ENCODE data around the gene MYO5B.
"Not testable (repeated sequence)": the region's sequence is repeated elsewhere in the genome, so short reads cannot be mapped to it uniquely, and the experiment has no call there.

The MYO5B gene

DNA sequence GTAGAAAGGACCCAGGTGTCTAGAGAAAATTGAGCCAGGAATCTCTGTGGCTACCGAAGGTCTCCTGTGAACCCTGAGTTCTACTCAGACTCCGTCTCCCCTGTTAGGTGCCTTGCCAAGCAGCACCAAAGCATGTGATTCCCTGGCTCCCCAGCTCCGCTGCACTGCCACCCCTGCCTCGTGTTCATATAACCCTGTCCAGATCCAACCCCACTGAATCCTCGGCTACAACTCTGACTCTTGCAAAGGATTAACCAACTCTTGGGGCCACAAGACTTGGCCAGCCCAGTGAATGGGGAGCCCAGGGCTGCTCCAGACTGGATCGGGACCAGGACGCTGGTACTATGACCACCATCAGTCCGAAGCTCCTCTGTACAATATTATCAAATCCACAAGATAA, 344.3 kb downstream of the MYO5B start:
- DNase-seq (ENCODE audit: low spot score): no peak

DNA sequence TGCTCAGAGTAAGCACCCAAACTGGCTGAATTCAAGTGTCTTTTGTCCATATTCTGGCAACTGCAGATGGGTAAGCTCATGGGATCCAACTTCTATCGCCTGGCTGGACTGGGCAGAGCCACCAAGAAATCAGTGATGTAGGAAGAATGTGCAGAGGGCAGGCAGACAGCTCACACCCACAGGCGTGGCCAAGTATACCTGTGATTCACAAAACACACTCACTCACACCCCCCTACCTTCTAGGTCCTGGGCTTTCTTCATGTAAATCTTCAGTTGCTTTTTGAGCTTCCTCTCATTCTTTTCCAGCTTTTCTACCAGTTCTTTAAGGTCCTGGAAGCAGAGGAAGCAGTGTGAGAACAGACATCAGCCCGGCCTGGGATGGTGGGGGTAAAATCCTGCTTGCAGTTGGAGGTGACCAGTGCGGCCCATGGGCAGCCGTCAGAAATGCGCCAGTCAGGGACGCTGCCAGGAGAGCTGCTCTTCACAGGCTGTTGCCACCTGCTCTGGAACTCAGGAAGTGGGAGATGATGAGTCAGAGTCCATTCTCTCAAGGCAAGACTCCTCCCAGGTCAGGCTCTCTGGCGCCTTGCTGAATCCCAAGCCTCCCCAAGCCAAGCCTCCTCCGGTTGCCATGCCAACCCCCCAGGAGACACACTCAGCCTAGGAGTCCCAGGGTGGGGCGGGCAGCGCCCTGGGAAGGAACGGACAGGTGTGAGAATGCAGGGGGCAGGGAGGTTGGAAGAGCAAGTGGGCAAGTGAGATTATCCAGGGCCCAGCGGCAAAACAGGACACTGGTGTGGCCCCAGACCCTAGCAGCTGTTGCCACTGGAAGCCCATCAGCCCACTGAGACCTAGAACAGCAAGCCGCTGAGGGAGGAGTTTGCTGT, 345.4 kb downstream of the MYO5B start:
- peak; percentile 88 for DNase-seq (ENCODE audit: low spot score)

DNA sequence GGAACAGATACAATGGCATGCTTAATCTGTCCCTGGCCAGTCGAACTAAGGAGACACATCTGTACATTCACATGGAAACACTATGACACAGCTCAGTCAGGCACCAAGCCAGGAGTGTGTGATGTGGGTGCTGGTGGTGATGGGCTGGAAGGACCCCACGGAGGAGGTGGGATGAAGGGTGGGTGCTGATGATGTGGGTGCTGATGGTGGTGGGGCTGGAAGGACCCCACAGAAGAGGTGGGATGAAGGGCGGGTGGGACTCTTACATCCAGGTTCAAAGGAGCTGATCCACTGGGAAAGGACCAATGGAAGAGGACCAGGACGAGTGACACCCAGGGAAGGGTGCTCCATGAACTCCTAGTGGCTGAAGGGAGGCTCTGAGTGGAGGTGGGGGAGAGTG, 346.8 kb downstream of the MYO5B start:
- no peak for DNase-seq (ENCODE audit: low spot score)

DNA sequence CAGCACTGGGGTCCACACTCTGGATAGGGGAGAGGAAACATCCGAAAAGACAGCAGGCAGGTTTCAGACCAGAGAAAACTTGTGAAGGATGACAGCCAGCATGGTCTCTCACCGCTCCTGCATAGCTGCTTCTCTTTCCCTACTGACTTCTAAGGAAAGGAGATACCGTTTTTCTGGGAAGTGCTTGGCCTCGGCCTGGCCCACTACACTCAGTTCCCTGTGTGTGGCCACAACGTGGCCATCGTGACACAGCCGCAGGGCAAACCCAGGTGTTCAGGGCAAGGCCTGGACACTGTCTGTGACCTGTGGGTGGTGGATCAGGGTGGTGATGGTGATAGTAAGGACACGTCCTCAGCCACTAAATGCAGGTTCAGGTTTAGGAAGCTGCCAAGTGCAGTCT, 347.4 kb downstream of the MYO5B start:
- no peak for DNase-seq (ENCODE audit: low spot score)

DNA sequence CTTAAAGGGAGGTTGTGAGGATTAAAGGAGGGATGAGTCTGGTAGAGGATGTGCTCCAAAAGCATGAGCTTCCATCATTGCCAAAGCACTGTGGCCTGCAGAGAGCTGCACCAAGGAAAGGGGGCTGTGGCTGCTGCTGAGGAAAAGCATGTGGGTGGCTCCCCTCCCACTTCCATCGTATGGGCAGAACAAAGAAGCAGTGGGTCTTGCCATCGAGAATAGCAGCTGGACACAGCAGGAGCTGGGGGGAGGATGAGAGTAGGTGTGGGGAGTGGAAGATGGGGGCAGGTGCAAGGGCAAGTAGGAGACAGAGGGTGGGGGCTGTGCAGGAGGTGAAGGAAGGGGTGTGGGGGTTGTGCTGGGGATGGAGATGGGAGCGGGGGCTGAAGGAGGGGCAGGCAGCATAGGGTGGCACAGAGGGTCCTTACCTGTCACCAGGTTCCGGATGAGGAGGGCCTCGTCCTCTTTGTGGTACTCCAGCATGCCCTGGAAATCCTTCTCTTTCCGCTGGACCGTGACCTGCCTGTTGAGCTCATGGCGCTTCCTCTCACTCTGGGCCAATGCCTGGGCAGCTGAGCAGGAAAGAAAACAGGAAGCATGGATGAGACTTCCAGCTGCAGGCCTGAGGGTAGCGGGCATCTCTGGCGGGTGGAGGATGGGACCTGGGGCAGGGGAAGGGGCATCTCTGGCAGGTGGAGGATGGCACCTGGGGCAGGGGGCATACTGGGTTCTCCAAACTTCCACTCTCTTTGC, 348.1 kb downstream of the MYO5B start:
- DNase-seq (ENCODE audit: low spot score): no peak

- DNase-seq (ENCODE audit: low spot score): peak; percentile 75
These were observed 348.6 kb downstream of the MYO5B start for GRCh38 chr18:49846361-49846662.

DNA sequence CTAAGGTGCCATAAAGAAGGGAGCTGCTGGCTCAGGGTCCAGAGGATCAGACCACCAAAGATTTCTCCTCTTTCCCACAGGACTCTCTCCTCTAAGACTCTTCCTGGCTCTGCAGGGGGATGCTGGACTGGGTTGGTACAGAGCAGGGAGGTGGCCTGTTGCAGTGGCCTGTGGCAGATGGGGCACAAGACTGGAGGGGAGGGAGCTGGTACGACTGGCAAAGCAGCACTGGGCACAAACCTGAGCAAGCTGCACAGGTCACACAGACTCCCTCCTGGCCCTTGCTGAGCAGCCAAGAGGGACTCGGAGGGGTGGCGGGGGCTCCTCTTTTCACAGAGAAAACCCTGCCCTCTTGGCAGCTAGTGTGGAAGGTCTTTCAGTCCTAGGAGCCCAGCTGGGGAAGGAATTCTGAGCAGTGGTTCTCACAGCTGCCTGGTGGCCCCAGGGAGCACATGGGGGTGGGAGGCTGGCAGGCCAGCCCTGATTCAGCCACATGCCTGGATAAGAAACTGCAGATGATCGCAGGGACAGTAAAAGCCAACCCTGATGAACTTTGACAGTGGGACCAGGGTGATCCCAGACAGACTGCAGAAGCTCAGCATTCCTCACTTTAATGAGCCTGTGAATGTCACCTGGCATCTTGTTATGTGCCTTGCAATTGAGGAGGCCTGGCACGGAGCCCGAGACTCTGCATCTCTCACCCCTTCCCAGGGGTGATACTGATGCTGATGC, 349.2 kb downstream of the MYO5B start:
- DNase-seq (ENCODE audit: low spot score): no peak

DNA sequence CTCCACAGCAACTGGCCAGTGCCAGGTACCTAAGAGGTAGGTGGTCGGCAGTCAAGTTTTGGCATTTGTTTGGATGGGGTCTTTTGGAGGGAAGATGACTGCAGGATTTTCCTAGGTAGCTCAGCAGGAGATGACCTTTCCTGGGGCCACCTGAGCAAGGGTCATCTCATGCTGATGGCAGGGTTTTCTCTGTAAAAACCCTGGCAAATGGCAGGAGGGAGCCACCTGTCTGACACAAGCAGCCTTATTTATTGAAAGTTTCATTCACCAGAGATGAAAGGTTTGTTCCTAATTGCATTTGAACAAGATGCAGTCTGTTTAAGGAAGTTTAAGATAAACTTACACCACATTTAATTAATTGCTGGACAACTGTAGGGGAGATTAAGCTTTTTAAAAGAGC, 350.0 kb downstream of the MYO5B start:
- DNase-seq (ENCODE audit: low spot score): no peak

- DNase-seq (ENCODE audit: low spot score): no peak
These were observed 350.9 kb downstream of the MYO5B start for GRCh38 chr18:49843778-49844625.

DNA sequence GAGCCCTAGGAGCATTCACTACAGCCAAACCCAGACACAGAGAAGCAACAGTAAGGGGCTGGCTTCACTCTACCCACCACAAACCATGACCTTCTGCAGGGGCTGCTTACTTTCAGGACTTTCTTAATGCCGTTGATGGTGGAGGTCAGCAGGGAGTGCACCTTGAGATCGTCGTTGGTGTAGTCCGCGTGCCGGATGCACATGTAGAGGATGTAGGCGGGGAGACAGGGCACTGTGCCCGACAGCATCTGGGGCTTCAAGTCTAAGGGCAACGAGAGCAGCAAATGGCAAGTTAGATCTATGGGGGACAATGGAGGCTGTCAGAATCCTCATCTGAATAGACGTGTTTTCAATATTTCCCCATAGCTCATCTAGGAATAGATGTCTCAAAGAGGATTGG, 351.8 kb downstream of the MYO5B start:
- DNase-seq (ENCODE audit: low spot score): no peak

DNA sequence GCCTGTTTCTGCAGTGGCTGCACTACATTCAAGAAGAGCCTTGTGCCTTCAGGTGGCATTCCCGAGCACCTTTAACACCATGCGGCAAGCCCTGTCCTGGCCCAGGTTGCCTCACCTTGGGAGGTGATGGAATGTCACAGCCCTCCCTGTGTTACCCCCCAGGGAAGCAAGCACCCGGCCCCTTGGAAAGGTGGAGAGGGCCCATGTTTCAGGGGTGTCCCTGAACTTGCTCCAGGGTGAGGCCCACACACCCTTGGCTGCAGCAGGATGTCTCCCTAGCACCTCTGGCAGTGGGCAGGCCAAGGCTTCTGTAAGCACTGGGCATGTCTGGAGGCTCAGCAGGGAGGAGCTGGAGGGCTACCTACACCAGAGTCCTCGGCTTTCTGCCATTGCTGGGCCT, 352.3 kb downstream of the MYO5B start:
- no peak for DNase-seq (ENCODE audit: low spot score)

- DNase-seq (ENCODE audit: low spot score): no peak
These were observed 353.4 kb downstream of the MYO5B start for GRCh38 chr18:49841236-49842217.

- no peak for DNase-seq (ENCODE audit: low spot score)
These were observed 355.9 kb downstream of the MYO5B start for GRCh38 chr18:49839012-49839411.

GRCh38 chr18:49838381-49838780, 356.6 kb downstream of the MYO5B start:
- no peak for DNase-seq (ENCODE audit: low spot score)

- no peak for DNase-seq (ENCODE audit: low spot score)
These were observed 357.1 kb downstream of the MYO5B start for GRCh38 chr18:49837889-49838288.

- DNase-seq (ENCODE audit: low spot score): not testable (repeated sequence)
These were observed 357.6 kb downstream of the MYO5B start for GRCh38 chr18:49837316-49837835.

GRCh38 chr18:49835405-49835804, 359.5 kb downstream of the MYO5B start:
- DNase-seq (ENCODE audit: low spot score): no peak

DNA sequence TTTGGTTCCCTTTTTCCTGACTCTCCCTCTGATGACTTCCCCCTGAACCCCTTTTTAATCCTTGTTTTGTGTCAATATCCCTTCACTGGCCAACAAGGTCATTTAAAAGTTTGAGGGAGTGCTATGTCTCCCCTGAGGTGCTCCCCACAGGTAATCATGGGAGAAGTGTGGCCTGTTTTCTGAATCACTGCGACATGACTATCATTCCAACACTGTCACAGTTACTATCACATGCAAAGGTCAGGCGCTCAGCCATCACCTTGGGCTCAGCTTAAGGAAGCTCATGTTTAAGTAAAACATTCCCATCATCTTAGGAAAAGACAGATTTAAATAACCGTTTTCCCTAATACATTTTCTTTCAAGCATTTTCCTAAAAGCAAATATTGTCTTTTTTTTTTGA, 360.7 kb downstream of the MYO5B start:
- no peak for DNase-seq (ENCODE audit: low spot score)

DNA sequence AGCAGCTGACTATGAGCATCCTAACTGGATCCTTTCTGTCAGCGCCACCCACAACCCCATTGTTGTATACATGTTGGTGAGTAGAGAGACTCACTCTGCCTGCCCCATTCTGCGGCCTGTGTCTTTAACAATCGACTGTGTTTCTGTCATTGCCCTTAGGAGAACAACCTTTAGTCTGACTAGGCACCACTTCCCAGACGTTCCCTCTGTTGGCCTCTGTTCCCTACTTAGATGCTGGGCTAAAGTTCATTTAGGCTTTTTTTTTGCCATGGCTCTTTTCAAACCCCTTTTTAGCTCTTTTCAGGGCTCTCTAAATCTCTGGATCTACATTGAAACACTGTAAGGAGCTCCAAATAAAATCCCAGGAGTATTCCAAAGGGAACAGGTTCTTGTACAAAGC, 361.1 kb downstream of the MYO5B start:
- no peak for DNase-seq (ENCODE audit: low spot score)

DNA sequence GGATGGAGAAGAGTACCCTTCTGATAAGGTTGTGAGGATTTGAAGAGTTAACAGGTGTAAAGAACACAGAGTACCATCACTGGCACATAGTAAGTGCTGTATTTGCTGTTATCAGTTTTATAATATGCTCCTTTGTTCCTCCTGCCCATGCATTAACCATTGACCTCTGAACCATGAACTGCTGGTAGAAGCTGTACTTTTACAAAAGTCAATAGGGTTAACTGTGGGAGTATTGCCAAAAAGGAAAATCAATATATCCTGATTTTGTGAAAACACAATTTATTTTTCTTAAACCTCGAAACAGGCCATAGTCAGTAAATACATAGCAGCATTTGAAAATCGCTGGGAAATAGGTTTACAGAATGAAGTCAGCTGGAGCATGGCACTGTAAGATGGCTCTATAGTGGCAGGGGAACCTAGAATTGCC, 362.7 kb downstream of the MYO5B start:
- DNase-seq (ENCODE audit: low spot score): no peak
